ENCODE measurements around the gene EPX.
A peak's percentile ranks its signal among the peaks of the same experiment; 100 is the strongest.

EPX gene

GRCh38 chr17:58183514-58183913 is 9.0 kb upstream of the EPX start:
- Histone ChIP-seq H3K36me3 (ENCODE audit: control insufficient read depth in 2 of 2, insufficient read depth in 1 of 2, low read length in 2 of 2) (no peaks in the 10 kb centered on the region), H3K4me1 (ENCODE audit: control insufficient read depth, insufficient read depth, low read length) (no peaks in the 10 kb centered on the region), H3K9me3 (ENCODE audit: control insufficient read depth, insufficient read depth, low read depth, low read length) (no peaks in the 10 kb centered on the region), H3K4me3 (ENCODE audit: low read depth, low read length) (no peak overlapping the region), H3K27ac (ENCODE audit: extremely low read depth, low read depth, low read length) (no peak overlapping the region)
- POLR2A ChIA-PET: no interaction called here
- CTCF ChIA-PET: interaction anchor here (0.6 to 2.1 kb wide), 2 partner anchors 11 to 1098 kb away, joined by 3 to 7 read pairs; no protein-coding TSS in a partner anchor
- no peak for TF ChIP-seq ZNF223 (tag by site-specific recombination; IDR thresholded peaks at IDR 0.05)
- no peak for TF ChIP-seq KLF9 (tag by site-specific recombination; IDR thresholded peaks at IDR 0.05; ENCODE audit: low read depth)
- no peak for TF ChIP-seq IKZF3 (tag by site-specific recombination; IDR thresholded peaks at IDR 0.05)
- no peak for TF ChIP-seq KLF17 (tag by site-specific recombination; IDR thresholded peaks at IDR 0.05)
- no peak for TF ChIP-seq ZNF544 (tag by site-specific recombination; IDR thresholded peaks at IDR 0.05)
- no peak for TF ChIP-seq ZNF645 (tag by site-specific recombination; IDR thresholded peaks at IDR 0.05)
- TF ChIP-seq REPIN1 (tag by site-specific recombination; IDR thresholded peaks at IDR 0.05; ENCODE audit: low read depth): no peak
- TF ChIP-seq TRIM28 (IDR thresholded peaks at IDR 0.05; ENCODE audit: borderline replicate concordance, low read length): no peak
- TF ChIP-seq ZNF239 (tag by site-specific recombination; IDR thresholded peaks at IDR 0.05): no peak
- no peak for TF ChIP-seq ZNF658 (tag by site-specific recombination; IDR thresholded peaks at IDR 0.05)
- TF ChIP-seq YY1 (tag by site-specific recombination; IDR thresholded peaks at IDR 0.05): no peak
- TF ChIP-seq ZNF785 (tag by site-specific recombination; IDR thresholded peaks at IDR 0.05): no peak
- TF ChIP-seq ZNF791 (tag by site-specific recombination; IDR thresholded peaks at IDR 0.05): no peak
- no peak for TF ChIP-seq ZNF843 (tag by site-specific recombination; IDR thresholded peaks at IDR 0.05)
- no peak for TF ChIP-seq ZNF302 (tag by site-specific recombination; IDR thresholded peaks at IDR 0.05; ENCODE audit: low read depth)
- TF ChIP-seq ZNF394 (tag by site-specific recombination; IDR thresholded peaks at IDR 0.05; ENCODE audit: borderline replicate concordance): no peak
- TF ChIP-seq RBAK (tag by site-specific recombination; IDR thresholded peaks at IDR 0.05): no peak
- TF ChIP-seq ZNF202 (tag by site-specific recombination; IDR thresholded peaks at IDR 0.05; ENCODE audit: borderline replicate concordance): no peak

GRCh38 chr17:58184308-58184985 is 8.1 kb upstream of the EPX start:
- no peaks in the 10 kb centered on the region for H3K9me3 ChIP-seq (ENCODE audit: control insufficient read depth, insufficient read depth, low read depth, low read length)
- H3K27ac ChIP-seq (ENCODE audit: extremely low read depth, low read depth, low read length): no peak overlapping the region
- H3K36me3 ChIP-seq (ENCODE audit: control insufficient read depth in 2 of 2, insufficient read depth in 1 of 2, low read length in 2 of 2): no peaks in the 10 kb centered on the region
- no peaks in the 10 kb centered on the region for H3K4me1 ChIP-seq (ENCODE audit: control insufficient read depth, insufficient read depth, low read length)
- CTCF ChIA-PET: interaction anchor here (0.6 to 2.1 kb wide), 4 partner anchors 8 to 48 kb away, joined by 3 to 8 read pairs (median 6); no protein-coding TSS in a partner anchor
- POLR2A ChIA-PET: interaction anchor here (0.7 kb wide), 1 partner anchor 995 kb away, joined by 3 read pairs; no protein-coding TSS in a partner anchor
- no peak overlapping the region for H3K4me3 ChIP-seq (ENCODE audit: low read depth, low read length)
- no peak for TF ChIP-seq RBAK (tag by site-specific recombination; IDR thresholded peaks at IDR 0.05)
- TF ChIP-seq GLIS1 (tag by site-specific recombination; IDR thresholded peaks at IDR 0.05): peak; percentile 82
- no peak for TF ChIP-seq ZNF544 (tag by site-specific recombination; IDR thresholded peaks at IDR 0.05)
- TF ChIP-seq ZNF654 (tag by site-specific recombination; IDR thresholded peaks at IDR 0.05; ENCODE audit: low read depth): no peak
- no peak for TF ChIP-seq INSM2 (tag by site-specific recombination; IDR thresholded peaks at IDR 0.05)
- TF ChIP-seq SP2 (tag by site-specific recombination; IDR thresholded peaks at IDR 0.05): peak; percentile 61
- TF ChIP-seq MZF1 (tag by site-specific recombination; IDR thresholded peaks at IDR 0.05; ENCODE audit: borderline replicate concordance): 0 out of 2 replicates have a peak, but pooled peaks have one; percentile 11
- no peak for TF ChIP-seq ZNF701 (tag by site-specific recombination; IDR thresholded peaks at IDR 0.05)
- no peak for TF ChIP-seq ZNF433 (tag by site-specific recombination; IDR thresholded peaks at IDR 0.05; ENCODE audit: low read depth)
- no peak for TF ChIP-seq ZNF660 (tag by site-specific recombination; IDR thresholded peaks at IDR 0.05)
- TF ChIP-seq ZNF664 (tag by site-specific recombination; IDR thresholded peaks at IDR 0.05): no peak
- no peak for TF ChIP-seq ZNF837 (tag by site-specific recombination; IDR thresholded peaks at IDR 0.05)
- TF ChIP-seq ZFP37 (tag by site-specific recombination; IDR thresholded peaks at IDR 0.05): no peak
- TF ChIP-seq GLI2 (tag by site-specific recombination; IDR thresholded peaks at IDR 0.05; ENCODE audit: borderline replicate concordance, low read depth): no peak
